K562 (cell line): ENCODE results near the gene LRRC57. TPM values are rescaled to one million over a fixed set of nuclear protein-coding genes. Genes with fewer than 3 reads are reported as not detected.

Experiments
- CAMTA2 ChIP-seq: fragments of 250-450 bp; sonication (Bioruptor Pico); conservative IDR thresholded peaks from 2 replicates; pipeline ENCODE4 v1.5.1; 2022
- CREB5 ChIP-seq: fragments of 250-450 bp; sonication (Bioruptor Pico); IDR thresholded peaks from 2 replicates; pipeline ENCODE4 v1.5.0; 2020; ENCODE audit warnings: mild to moderate bottlenecking
- ERF ChIP-seq: fragments of 450-650 bp; formaldehyde crosslinking; IDR thresholded peaks from 2 replicates; pipeline ENCODE4 v1.4.0; 2020; ENCODE audit warnings: mild to moderate bottlenecking, mixed read lengths
- PCBP2 ChIP-seq: fragments of 200-400 bp; formaldehyde crosslinking; IDR thresholded peaks from 2 replicates; pipeline ENCODE4 v1.6.1; 2018; ENCODE audit warnings: low read length, low read depth, mild to moderate bottlenecking, moderate library complexity; ENCODE audit not compliant: poor library complexity, severe bottlenecking
- RBM39 ChIP-seq: fragments of 200-400 bp; formaldehyde crosslinking; optimal IDR thresholded peaks from 2 replicates; pipeline ENCODE3; 2018; ENCODE audit warnings: low read depth, low read length
- SRSF3 ChIP-seq: fragments of 200-400 bp; formaldehyde crosslinking; IDR thresholded peaks from 2 replicates; pipeline ENCODE4 v1.6.1; 2016; ENCODE audit warnings: mild to moderate bottlenecking, low read length, moderate library complexity; ENCODE audit not compliant: insufficient read depth
- STAT5A ChIP-seq: IDR thresholded peaks from 2 replicates; pipeline ENCODE4 v1.6.1; 2012; ENCODE audit warnings: low read length, inconsistent platforms, borderline replicate concordance
- TAF1 ChIP-seq: IDR thresholded peaks from 2 replicates; pipeline ENCODE4 v1.6.1; 2011; ENCODE audit warnings: mild to moderate bottlenecking, low read length, moderate library complexity; ENCODE audit not compliant: insufficient read depth, control insufficient read depth, severe bottlenecking; ENCODE audit errors: extremely low read depth
- TAF15 ChIP-seq: fragments of 200-400 bp; formaldehyde crosslinking; IDR thresholded peaks from 2 replicates; pipeline ENCODE4 v1.6.1; 2017; ENCODE audit warnings: mild to moderate bottlenecking, low read depth, low read length, moderate library complexity
- TFAM ChIP-seq: fragments of 250-450 bp; sonication (Bioruptor Pico); conservative IDR thresholded peaks from 2 replicates; pipeline ENCODE4 v1.5.0; 2021; ENCODE audit warnings: mild to moderate bottlenecking, moderate library complexity
- WHSC1 ChIP-seq: IDR thresholded peaks from one replicate; pipeline ENCODE4 v1.6.1; 2012; ENCODE audit warnings: low read length, control low read depth, inconsistent platforms
- ZNF408 ChIP-seq: fragments of 250-450 bp; sonication (Bioruptor Pico); IDR thresholded peaks from 2 replicates; pipeline ENCODE4 v1.4.0; 2020; ENCODE audit warnings: low read depth, mild to moderate bottlenecking, moderate library complexity
- polyA plus RNA-seq, 8 experiments: library from polyadenylated mRNA; depleted of rRNA in 4 of 8; stranded (reverse) in 5 of 8; unstranded in 3 of 8; fragments of >200 nt; fragmentation: Nextera tagmentation in 2 of 8; fragmentation: Illumina TruSeq in 1 of 8; extraction: Ambion mirVana in 2 of 8; extraction: Trizol in 1 of 8; gene quantifications; 2 replicates each; pipeline versions ENCODE4 v1.2.1 to v1.2.3, GENCODE V29; 2011 to 2014; ENCODE audit warnings: inconsistent platforms in 1 of 8, missing spikeins in 1 of 8
- total RNA-seq, 7 experiments: library from RNA; depleted of rRNA in 6 of 7; stranded (reverse); fragments of >200 nt in 6 of 7; fragmentation: Illumina TruSeq in 2 of 7; extraction: Trizol in 2 of 7; gene quantifications; 2 replicates each; pipeline versions ENCODE4 v1.2.1 to v1.2.3, GENCODE V29; 2011 to 2021; ENCODE audit warnings: low replicate concordance in 1 of 7
- TF ChIP-seq, protein P1 (sequence below): fragments of 450-650 bp; formaldehyde crosslinking; conservative IDR thresholded peaks from 2 replicates; pipeline ENCODE4 v1.4.0; 2022; ENCODE audit warnings: mild to moderate bottlenecking, missing genetic modification characterization
- TF ChIP-seq, protein P2 (sequence below), 2 experiments: fragments of 450-650 bp; IDR thresholded peaks; 2 replicates each; pipeline ENCODE4 v1.6.1; 2016; ENCODE audit warnings: mild to moderate bottlenecking in 2 of 2, borderline replicate concordance in 1 of 2, low read depth in 1 of 2, moderate library complexity in 1 of 2
- TF ChIP-seq, protein P3 (sequence below): sonication (generic); formaldehyde crosslinking; IDR thresholded peaks from 2 replicates; pipeline ENCODE4 v1.8.0; 2022; ENCODE audit warnings: missing genetic modification reagents, mild to moderate bottlenecking, borderline replicate concordance

LRRC57 gene
- total and polyA plus RNA-seq, 9 of the 15 experiments (the other 6 are each of a cell fraction or from before 2014, with no cell fraction given), result 3.9 to 20.4 (median 14.8) TPM

GRCh38 chr15:42584031-42584765, 35.6 kb upstream of the LRRC57 start (continued):
- TF ChIP-seq, protein P1, sequence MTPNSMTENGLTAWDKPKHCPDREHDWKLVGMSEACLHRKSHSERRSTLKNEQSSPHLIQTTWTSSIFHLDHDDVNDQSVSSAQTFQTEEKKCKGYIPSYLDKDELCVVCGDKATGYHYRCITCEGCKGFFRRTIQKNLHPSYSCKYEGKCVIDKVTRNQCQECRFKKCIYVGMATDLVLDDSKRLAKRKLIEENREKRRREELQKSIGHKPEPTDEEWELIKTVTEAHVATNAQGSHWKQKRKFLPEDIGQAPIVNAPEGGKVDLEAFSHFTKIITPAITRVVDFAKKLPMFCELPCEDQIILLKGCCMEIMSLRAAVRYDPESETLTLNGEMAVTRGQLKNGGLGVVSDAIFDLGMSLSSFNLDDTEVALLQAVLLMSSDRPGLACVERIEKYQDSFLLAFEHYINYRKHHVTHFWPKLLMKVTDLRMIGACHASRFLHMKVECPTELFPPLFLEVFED, result no peak
- no peak for TF ChIP-seq CAMTA2 (CRISPR knock-in tag)
- TF ChIP-seq TAF1, result no peak
- TF ChIP-seq TFAM (CRISPR knock-in tag), result no peak
- no peak for TF ChIP-seq TAF15
- TF ChIP-seq STAT5A, result peak; percentile 91
- TF ChIP-seq ZNF408, result no peak
- TF ChIP-seq, protein P2, sequence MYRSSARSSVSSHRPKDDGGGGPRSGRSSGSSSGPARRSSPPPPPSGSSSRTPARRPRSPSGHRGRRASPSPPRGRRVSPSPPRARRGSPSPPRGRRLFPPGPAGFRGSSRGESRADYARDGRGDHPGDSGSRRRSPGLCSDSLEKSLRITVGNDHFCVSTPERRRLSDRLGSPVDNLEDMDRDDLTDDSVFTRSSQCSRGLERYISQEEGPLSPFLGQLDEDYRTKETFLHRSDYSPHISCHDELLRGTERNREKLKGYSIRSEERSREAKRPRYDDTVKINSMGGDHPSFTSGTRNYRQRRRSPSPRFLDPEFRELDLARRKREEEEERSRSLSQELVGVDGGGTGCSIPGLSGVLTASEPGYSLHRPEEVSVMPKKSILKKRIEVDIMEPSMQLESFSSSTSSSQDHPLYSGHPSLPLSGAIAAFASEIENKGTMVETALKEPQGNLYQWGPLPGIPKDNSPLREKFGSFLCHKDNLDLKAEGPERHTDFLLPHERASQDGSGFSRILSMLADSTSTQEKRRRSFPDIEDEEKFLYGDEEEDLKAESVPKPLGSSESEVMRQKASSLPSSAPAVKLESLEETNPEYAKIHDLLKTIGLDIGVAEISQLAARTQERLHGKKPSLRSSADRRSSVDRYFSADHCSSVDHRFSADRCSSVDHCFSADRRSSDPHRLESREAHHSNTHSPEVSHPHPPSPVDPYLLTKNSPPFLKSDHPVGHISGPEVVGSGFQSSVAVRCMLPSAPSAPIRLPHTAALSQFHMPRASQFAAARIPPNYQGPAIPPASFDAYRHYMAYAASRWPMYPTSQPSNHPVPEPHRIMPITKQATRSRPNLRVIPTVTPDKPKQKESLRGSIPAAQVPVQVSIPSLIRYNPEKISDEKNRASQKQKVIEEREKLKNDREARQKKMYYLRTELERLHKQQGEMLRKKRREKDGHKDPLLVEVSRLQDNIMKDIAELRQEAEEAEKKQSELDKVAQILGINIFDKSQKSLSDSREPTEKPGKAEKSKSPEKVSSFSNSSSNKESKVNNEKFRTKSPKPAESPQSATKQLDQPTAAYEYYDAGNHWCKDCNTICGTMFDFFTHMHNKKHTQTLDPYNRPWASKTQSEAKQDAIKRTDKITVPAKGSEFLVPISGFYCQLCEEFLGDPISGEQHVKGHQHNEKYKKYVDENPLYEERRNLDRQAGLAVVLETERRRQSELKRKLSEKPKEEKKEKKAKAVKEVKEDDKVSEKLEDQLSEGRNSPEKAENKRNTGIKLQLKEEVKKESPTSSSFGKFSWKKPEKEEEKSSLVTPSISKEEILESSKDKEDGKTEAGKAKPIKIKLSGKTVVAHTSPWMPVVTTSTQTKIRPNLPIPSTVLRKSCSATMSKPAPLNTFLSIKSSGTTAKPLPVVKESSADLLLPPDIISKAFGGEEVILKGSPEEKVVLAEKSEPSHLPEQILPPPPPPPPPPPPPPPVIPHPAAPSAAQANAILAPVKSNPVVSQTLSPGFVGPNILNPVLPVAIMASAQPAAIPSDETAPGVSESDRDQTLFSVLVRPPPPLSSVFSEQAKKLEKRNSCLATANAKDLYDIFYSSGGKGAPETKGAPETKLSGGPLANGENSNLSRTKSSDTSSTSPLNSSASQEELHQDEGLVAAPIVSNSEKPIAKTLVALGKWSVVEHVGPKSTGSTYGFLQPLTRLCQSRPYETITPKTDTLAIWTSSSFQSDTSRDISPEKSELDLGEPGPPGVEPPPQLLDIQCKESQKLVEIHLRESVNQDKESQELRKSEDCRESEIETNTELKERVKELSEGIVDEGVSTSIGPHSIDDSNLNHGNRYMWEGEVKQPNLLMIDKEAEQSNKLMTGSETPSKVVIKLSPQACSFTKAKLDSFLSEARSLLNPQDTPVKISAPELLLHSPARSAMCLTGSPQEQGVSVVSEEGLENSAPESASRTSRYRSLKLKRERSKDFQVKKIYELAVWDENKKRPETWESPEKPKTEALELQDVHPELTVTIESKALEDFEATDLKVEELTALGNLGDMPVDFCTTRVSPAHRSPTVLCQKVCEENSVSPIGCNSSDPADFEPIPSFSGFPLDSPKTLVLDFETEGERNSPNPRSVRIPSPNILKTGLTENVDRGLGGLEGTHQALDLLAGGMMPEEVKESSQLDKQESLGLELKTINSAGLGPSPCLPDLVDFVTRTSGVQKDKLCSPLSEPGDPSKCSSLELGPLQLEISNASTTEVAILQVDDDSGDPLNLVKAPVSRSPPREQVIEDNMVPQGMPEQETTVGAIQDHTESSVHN (IDR thresholded peaks at IDR 0.05; ENCODE audit: borderline replicate concordance in 1 of 2, low read depth in 1 of 2), result no peak
- no peak for TF ChIP-seq RBM39
- no peak for TF ChIP-seq CREB5 (CRISPR knock-in tag)
- TF ChIP-seq SRSF3, result no peak
- no peak for TF ChIP-seq ERF
- TF ChIP-seq PCBP2, result no peak
- TF ChIP-seq WHSC1, result no peak
- TF ChIP-seq, protein P3, sequence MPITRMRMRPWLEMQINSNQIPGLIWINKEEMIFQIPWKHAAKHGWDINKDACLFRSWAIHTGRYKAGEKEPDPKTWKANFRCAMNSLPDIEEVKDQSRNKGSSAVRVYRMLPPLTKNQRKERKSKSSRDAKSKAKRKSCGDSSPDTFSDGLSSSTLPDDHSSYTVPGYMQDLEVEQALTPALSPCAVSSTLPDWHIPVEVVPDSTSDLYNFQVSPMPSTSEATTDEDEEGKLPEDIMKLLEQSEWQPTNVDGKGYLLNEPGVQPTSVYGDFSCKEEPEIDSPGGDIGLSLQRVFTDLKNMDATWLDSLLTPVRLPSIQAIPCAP (CRISPR knock-in tag), result no peak
